ENCODE results near the gene HSDL2.
A peak's percentile ranks its signal among the peaks of the same experiment; 100 is the strongest.
"Not testable (repeated sequence)": the region's sequence is repeated elsewhere in the genome, so short reads cannot be mapped to it uniquely, and the experiment has no call there.

HSDL2 gene

GRCh38 chr9:112366591-112366990, 13.3 kb upstream of the HSDL2 start:
- no peak for DNase-seq (ENCODE audit: low spot score)

DNA sequence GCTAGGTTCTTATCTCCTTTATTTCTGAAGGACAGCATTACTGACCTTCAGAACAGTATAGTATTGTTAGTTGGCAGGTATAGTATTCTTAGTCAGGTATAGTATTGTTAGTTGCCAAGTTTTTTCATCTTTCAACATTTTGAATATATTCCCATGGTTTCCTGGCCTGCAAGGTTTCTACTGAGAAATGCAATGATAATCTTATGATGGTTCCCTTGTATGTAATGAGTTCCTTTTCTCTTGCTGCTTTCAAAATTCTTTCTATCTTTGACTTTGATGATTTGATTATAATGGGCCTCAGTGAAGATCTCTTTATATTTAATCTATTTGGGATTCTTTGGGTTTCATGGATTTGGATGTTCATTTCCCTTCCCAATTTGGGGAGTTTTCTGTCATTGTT, 12.4 kb upstream of the HSDL2 start:
- DNase-seq (ENCODE audit: low spot score), result no peak

GRCh38 chr9:112369817-112370216, 10.1 kb upstream of the HSDL2 start:
- DNase-seq (ENCODE audit: low spot score), result no peak

DNA sequence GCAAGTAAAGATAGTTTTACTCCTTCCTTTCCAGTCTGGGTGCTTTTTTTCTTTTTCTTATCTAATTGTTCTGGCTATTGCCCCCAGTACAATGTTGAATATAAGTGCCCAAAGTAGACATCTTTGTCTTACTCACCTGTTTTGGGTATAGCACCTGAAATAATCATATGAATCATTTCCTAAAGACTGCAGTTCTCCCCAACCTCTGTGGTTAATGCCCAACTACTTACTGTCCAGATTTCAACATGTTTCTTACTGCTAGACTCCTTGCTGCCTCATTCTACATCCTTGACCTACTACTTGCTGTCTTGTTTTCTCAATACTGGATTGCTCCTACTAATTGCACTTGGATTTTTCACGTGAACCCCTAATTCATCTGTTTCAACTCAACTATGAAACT, 8.8 kb upstream of the HSDL2 start:
- DNase-seq (ENCODE audit: low spot score), result no peak

DNA sequence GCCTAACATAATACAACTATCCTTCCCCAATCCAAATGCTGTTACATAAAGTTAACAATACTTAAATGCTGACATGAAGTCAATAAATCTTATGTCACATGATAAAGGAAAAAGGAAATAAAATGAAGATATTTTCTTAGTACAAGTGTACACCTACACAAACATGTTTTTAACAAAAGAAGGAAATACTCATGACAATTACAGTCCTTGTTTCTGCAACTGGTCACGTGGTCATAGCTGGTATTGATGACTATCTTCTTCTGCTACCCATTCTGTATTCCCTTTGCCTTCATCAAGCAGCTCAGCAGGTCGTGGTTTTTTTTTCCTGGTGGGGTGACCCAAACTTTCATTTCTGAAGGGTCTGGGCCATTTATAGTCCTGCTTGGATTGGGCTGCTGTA, 6.2 kb upstream of the HSDL2 start:
- not testable (repeated sequence) for DNase-seq (ENCODE audit: low spot score)

DNA sequence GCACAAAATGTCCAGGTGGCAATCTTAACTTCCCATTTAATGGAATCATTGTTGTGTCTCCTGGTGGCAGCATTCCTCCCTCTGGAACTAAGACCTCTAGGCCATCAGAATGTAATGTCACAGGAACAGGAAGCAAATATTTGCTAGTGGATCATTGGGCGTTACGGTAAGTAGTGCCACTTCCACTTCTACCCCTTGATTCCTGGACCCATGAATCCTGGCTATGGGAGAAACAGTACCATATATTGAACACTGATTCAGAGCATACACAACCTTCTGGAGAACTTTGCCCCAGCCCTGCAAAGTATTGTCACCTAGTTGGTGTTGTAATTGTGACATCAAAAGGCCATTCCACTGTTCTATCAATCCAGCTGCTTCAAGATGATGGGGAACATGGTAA, 5.7 kb upstream of the HSDL2 start:
- not testable (repeated sequence) for DNase-seq (ENCODE audit: low spot score)

GRCh38 chr9:112375361-112375760, 4.5 kb upstream of the HSDL2 start:
- DNase-seq (ENCODE audit: low spot score), result no peak

- no peak for DNase-seq (ENCODE audit: low spot score)
These were observed 2.8 kb upstream of the HSDL2 start for GRCh38 chr9:112377087-112377486.

- no peak for DNase-seq (ENCODE audit: low spot score)
These were observed 2.1 kb upstream of the HSDL2 start for GRCh38 chr9:112377684-112378327.

DNA sequence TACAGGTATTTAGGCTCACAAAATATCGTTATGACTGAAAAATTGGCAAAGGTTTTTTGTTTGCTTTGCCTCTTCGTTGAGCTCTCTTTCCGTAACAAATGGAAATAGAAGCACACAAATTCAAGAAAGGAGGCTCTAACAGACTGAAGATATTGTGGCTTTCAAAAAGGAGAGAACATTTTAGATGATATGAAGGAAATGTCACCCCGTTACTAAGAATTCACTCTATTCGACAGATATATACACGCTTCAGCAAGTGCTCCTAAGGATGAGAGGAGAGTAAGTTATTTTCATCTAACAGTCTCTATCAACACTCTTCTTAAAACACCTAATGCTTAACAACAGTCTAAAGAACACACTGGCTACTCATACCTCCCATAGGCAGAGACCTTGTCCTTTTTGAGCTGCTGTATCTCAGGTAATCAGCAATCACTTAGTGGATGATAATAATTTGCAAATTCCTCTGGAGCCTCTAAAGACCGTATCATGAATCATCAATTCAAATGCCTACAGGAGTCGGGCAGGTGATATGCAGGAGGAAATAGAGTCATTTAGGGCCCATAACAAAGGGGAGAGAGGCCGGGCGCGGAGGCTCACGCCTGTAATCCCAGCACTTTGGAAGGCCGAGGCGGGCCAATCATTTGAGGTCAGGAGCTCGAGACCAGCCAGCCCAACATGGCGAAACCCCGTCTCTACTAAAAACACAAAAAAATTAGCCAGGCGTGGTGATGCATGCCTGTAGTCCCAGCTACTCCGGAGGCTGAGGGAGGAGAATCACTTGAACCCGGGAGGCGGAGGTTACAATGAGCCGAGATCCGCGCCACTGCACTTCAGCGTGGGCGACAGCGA, 1.4 kb upstream of the HSDL2 start:
- DNase-seq (ENCODE audit: low spot score), result no peak

DNA sequence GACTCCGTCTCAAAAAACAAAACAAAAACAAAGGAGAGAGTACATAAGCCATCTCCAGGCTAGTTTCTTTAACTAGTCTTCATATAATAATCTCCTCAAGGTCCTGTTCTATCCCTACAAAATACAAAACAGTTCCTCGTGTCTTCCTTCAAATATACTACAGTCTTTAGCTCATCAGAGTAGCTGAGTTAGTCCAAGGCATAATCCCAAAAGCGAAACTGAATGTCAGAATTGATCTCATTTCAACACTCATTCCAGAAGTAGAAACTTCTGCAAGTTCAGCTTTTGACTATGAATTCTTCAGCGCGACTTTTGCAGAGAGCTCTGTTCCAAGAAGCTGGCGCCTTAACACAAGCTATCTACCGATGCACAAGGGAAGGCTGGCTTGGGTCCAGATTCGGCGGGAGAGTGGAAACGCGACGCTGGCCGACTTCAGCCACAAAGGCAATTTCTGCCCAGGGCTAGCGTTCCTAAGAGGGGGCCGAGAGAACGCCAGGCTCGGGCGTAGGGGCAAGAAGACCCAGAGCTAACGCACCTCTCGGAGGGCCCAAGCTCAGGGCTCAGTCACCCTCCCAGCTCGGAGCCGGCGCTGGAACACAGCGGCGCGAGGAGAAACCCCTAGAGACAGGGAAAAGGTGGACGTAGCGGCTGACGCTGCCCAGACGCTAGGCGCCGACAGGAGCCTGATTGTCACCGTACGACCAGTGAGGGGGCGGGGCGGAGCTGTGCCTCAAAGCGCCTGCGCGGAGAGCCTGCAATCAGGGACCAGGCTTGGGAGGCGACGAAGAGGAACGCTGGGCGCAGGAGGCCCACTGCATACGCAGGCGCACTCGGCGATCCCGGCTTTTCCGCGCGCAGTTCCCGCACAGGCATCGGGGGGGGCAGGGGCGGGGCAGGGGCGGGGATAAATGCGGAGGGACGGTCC, 469 bp upstream of the HSDL2 start:
- DNase-seq (ENCODE audit: low spot score), result peak; percentile 99

DNA sequence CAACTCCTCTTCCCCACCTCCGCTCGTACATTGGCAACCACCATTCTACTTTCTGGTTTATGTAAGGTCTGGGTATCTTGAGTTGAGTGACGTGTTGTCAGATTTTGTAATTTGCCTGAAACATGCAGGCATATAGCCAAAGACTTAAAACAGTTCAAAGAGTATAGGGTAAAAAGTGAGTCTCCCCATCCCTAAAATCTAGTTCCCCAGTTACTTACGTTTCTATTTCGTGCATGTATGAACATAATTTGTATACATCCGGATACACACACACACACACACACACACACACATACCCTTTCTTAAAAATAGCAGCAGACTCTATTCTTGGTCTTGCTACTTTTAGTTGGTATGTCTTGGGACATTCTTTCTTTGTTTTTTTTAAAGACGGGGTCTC, 915 bp downstream of the HSDL2 start:
- no peak for DNase-seq (ENCODE audit: low spot score)

GRCh38 chr9:112382066-112382465, 2.2 kb downstream of the HSDL2 start:
- no peak for DNase-seq (ENCODE audit: low spot score)

DNA sequence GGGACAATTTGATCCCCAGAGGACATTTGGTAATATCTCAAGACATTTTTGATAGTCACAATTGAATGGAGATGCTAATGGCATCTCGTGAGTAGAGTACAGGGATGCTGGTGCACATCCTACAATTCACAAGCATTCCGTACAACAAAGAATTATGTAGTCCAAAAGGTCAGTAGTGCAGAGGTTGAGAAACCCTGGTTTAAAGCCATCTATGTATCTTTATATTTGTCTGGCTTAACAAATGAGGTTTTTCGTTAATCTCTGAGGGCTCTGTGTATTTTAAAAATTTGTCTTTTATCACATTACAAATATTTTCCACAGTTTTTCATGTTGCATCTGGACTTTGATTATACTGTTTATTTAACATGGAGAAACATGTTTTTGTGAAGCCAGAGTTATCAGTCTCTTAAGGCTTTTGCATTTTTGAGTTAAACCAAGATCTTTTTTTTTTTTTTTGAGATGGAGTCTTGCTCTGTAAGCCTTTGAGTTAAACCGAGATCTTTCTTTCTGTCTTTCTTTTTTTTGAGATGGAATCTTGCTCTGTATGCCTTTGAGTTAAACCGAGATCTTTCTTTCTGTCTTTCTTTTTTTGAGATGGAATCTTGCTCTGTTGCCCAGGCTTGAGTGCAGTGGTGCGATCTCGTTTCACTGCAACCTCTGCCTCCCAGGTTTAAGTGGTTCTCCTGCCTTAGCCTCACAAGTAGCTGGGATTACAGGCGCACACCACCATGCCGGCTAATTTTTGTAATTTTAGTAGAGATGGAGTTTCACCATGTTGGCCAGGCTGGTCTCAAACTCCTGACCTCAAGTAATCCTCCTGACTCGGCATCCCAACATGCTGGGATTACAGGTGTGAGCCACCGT, 2.8 kb downstream of the HSDL2 start:
- no peak for DNase-seq (ENCODE audit: low spot score)

- no peak for DNase-seq (ENCODE audit: low spot score)
These were observed 4.3 kb downstream of the HSDL2 start for GRCh38 chr9:112384219-112384618.

- no peak for DNase-seq (ENCODE audit: low spot score)
These were observed 4.8 kb downstream of the HSDL2 start for GRCh38 chr9:112384690-112385089.

DNA sequence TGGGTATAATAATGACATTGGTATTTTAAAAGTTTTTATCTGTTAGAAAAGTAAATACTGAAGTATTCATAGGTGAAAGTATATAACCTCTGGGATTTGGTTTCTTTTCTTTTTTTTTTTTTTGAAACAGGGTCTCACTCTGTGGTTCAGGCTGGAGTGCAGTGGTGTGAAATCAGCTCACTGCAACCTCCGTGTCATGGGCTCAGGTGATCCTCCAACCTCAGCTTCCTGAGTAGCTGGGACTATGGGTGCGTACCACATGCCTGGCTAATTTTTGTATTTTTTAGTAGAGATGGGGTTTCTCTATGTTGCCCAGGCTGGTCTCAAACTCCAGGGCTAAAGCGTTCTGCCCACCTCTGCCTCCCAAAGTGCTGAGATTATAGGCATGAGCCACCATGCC, 7.2 kb downstream of the HSDL2 start:
- DNase-seq (ENCODE audit: low spot score), result no peak

DNA sequence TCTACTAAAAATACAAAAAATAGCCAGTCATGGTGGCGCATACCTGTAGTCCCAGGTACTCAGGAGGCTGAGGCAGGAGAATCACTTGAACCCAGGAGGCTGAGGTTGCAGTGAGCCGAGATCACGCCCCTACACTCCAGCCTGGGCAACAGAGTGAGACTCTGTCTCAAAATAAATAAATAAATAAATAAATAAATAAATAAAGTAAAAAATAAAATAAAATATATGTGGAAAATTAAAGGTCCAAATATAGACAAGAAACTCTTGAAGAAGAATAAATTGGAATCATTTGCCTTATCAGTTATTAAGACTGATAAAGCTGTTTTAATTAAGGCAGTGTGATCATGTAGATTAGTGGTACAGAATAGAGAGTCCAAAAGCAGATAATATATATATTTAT, 10.0 kb downstream of the HSDL2 start:
- DNase-seq (ENCODE audit: low spot score), result not testable (repeated sequence)

DNA sequence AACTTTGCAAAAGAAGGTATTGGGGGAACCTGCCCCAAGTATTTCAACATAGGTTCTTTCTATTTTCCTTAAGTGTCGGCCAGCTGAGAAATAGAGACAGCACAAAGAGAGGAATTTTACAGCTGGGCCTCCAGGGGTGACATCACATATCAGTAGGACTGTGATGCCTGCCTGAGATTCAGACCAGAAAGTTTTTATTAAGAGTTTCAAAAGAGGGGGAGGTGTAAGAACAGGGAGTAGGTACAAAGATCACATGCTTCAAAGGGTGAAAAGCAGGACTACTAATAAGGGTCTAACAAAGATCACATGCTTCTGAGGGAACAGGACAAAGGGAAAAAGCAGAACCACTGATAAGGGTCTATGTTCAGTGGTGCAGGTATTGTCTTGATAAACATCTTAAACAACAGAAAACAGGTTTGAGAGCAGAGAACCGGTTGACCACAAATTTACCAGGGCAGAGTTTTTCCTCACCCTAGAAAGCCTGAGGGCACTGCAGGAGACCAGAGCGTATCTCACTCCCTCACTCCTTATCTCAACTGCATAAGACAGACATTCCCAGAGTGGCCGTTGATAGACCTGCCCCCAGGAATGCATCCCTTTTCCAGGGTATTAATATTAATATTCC, 12.1 kb downstream of the HSDL2 start:
- DNase-seq (ENCODE audit: low spot score), result not testable (repeated sequence)

- DNase-seq (ENCODE audit: low spot score), result not testable (repeated sequence)
These were observed 13.2 kb downstream of the HSDL2 start for GRCh38 chr9:112393146-112393545.

DNA sequence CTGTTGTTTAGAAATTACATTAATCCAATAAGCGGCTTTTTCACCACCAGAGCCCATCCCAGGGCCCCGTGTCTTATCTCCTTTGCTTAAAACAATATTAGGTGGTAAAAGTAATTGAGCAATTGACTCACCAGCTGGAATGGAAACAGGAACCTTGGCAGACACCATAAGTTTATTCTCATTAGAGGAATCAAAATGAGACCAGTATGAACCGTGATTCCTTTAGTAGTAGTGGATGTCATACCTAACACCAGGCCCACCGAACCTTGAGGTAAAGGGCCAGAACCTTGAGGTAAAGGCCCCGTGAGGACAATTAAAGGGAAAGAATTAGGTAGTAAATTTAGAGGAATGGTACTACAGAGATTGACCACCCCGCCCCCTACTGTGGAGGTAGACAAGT, 16.5 kb downstream of the HSDL2 start:
- DNase-seq (ENCODE audit: low spot score), result no peak
